Cardiac muscle cell (in vitro differentiated cells and primary cell): ENCODE results near the gene EPHA4. TPM values are rescaled to one million over a fixed set of nuclear protein-coding genes. Genes with fewer than 3 reads are reported as not detected.

Source experiments
- DNase-seq, 2 donors: peaks; one replicate each; pipeline versions ENCODE4 v3.0.0 to v3.0.0-alpha.2; 2010 to 2017; ENCODE audit warnings: low read depth in 1 of 2, low spot score in 1 of 2
- H3K27ac ChIP-seq: fragments of 200-600 bp; sonication (generic); 2 replicates; pipeline ENCODE4 v1.5.1; 2016
- H3K27me3 ChIP-seq: fragments of 200-600 bp; sonication (generic); 2 replicates; pipeline ENCODE4 v1.6.0; 2016; ENCODE audit warnings: control low read depth
- H3K36me3 ChIP-seq: fragments of 200-600 bp; sonication (generic); 2 replicates; pipeline ENCODE4 v1.5.1; 2016; ENCODE audit warnings: control low read depth
- H3K4me1 ChIP-seq: fragments of 200-600 bp; sonication (generic); 2 replicates; pipeline ENCODE4 v1.8.1; 2017; ENCODE audit warnings: low read depth, mild to moderate bottlenecking, mixed run types
- H3K4me3 ChIP-seq: fragments of 200-600 bp; sonication (generic); 2 replicates; pipeline ENCODE4 v1.5.1; 2016; ENCODE audit warnings: mild to moderate bottlenecking
- H3K9me3 ChIP-seq: fragments of 200-600 bp; sonication (generic); 2 replicates; pipeline ENCODE4 v1.5.1; 2017; ENCODE audit warnings: low read depth, mild to moderate bottlenecking, control low read depth
- polyA plus RNA-seq: library from polyadenylated mRNA; unstranded; fragments of >200 nt; fragmentation: Nextera tagmentation; extraction: Ambion mirVana; gene quantifications from 2 replicates; pipeline ENCODE4 v1.2.1, GENCODE V29; 2016
- total RNA-seq: library from RNA; depleted of rRNA; stranded (reverse); fragments of >200 nt; gene quantifications from 2 replicates; pipeline ENCODE4 v1.2.3, GENCODE V29; 2016
- TF ChIP-seq, protein P1 (sequence below): IDR thresholded peaks from 2 replicates; pipeline ENCODE4 v1.5.1; 2012; ENCODE audit warnings: low read depth, mild to moderate bottlenecking, low read length

EPHA4 gene
- total and polyA plus RNA-seq, 2 experiments from 2014 or later, result 21.2 to 70.2 TPM

DNA sequence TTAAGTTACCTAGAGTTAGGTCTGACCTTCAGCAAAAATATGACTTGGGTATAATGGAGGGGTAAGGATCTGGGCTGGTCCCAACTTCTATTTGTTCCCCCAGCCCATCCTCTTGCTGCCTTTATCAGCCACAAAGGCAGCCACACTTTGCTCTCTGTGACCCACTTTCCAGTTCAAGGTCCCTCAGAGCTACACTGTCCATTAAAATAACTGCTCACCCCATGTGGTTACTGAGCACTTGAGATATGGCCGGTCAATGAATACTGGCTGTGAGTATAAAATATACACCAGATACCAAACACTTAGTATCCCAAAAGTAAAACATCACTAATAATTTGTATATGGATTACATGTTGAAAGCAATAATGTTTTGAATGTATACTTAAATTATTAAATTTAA is 67.2 kb downstream of the EPHA4 start:
- TF ChIP-seq, protein P1, sequence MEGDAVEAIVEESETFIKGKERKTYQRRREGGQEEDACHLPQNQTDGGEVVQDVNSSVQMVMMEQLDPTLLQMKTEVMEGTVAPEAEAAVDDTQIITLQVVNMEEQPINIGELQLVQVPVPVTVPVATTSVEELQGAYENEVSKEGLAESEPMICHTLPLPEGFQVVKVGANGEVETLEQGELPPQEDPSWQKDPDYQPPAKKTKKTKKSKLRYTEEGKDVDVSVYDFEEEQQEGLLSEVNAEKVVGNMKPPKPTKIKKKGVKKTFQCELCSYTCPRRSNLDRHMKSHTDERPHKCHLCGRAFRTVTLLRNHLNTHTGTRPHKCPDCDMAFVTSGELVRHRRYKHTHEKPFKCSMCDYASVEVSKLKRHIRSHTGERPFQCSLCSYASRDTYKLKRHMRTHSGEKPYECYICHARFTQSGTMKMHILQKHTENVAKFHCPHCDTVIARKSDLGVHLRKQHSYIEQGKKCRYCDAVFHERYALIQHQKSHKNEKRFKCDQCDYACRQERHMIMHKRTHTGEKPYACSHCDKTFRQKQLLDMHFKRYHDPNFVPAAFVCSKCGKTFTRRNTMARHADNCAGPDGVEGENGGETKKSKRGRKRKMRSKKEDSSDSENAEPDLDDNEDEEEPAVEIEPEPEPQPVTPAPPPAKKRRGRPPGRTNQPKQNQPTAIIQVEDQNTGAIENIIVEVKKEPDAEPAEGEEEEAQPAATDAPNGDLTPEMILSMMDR, result no peak
- H3K4me3 ChIP-seq, result no peak overlapping the region
- H3K27me3 ChIP-seq, result no peaks in the 10 kb centered on the region
- no peak overlapping the region for H3K27ac ChIP-seq
- no peaks in the 10 kb centered on the region for H3K9me3 ChIP-seq
- peaks cover 29% of the 10 kb centered on the region for H3K4me1 ChIP-seq
- H3K36me3 ChIP-seq, result no peaks in the 10 kb centered on the region
- peak in 1 of 2 donors; percentile 14 for DNase-seq

DNA sequence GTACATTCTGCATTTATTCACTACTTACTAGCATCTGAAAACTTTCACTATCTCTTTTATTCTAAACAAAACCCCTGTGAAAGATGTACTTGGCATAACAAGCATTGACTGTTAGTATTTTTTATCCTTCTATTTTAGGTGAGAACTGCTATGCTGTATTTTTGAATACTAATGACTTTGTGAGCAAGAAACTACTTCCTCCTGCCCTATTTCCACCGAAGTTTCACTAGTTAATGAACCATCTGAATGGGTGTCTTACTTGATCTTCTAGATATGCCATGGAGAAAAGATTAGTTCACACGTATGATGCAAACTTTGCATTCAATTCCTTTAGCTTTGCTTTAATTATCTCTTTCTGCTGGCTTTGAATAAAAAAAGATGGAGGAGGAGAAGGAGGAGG is 68.1 kb downstream of the EPHA4 start:
- peaks cover 29% of the 10 kb centered on the region for H3K4me1 ChIP-seq
- no peak overlapping the region for H3K4me3 ChIP-seq
- TF ChIP-seq, protein P1, result no peak
- H3K27ac ChIP-seq, result no peak overlapping the region
- H3K27me3 ChIP-seq, result no peaks in the 10 kb centered on the region
- no peaks in the 10 kb centered on the region for H3K36me3 ChIP-seq
- H3K9me3 ChIP-seq, result no peaks in the 10 kb centered on the region
- no peak for DNase-seq

DNA sequence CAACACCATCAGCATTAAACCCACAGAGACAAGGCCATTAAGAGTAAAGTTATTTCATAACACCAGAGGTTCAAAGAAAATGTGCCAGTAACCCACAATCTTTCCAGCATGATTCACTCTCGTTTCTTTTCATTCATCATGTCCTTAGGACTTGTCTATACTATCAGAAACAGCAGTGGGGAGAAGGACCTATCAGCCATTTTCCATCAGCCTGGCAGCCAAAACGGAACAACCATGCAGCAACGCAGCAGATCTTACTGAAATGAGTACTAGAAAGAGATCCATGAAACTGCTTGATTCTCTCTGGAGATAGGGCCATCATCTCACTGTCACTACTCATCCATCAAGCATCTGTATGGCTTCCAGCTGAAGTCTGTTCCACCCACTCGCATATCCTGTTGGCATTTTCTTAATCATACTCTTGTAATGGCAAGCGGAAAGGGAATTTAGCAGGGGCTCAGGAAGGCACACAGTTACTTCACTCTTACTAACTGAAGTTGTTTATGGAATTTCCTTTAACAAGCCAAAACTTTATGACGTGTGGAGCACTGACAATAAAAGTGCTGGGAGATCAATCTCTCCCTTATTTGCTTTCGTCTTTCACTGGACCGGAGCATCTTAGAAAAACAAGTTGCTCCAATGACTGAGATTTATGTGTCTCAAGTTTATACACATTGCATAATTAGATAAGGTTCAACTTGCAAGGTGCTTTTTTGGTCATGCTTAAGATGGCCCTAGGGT is 69.7 kb downstream of the EPHA4 start:
- Histone ChIP-seq H3K9me3 (no peaks in the 10 kb centered on the region), H3K4me1 (peaks cover 29% of the 10 kb centered on the region), H3K27me3 (no peaks in the 10 kb centered on the region), H3K27ac (no peak overlapping the region), H3K36me3 (no peaks in the 10 kb centered on the region), H3K4me3 (no peak overlapping the region)
- TF ChIP-seq, protein P1, result no peak
- DNase-seq, result peak in 1 of 2 donors; percentile 81

DNA sequence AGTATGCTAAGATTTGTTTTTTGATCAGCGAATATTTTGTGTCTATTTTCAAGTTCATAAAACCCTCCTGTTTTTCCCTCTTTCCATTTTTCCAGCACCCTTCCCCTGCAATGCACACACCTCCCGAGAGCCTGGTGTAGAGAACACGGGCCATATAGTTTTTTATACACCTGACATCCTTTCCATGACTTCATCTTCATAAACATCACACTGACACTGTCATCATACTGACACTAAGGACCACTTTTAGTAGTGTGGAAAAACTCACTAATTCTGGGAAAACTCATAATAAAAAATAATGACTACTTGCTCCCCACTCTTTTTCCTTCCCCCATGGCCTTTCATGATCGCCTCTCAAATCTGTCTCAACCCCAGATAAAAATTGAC is 70.2 kb downstream of the EPHA4 start:
- peaks cover 29% of the 10 kb centered on the region for H3K4me1 ChIP-seq
- no peak for DNase-seq
- peak overlapping the region; percentile 2 for H3K27ac ChIP-seq
- no peaks in the 10 kb centered on the region for H3K36me3 ChIP-seq
- H3K9me3 ChIP-seq, result no peaks in the 10 kb centered on the region
- TF ChIP-seq, protein P1, result no peak
- H3K4me3 ChIP-seq, result no peak overlapping the region
- H3K27me3 ChIP-seq, result no peaks in the 10 kb centered on the region

DNA sequence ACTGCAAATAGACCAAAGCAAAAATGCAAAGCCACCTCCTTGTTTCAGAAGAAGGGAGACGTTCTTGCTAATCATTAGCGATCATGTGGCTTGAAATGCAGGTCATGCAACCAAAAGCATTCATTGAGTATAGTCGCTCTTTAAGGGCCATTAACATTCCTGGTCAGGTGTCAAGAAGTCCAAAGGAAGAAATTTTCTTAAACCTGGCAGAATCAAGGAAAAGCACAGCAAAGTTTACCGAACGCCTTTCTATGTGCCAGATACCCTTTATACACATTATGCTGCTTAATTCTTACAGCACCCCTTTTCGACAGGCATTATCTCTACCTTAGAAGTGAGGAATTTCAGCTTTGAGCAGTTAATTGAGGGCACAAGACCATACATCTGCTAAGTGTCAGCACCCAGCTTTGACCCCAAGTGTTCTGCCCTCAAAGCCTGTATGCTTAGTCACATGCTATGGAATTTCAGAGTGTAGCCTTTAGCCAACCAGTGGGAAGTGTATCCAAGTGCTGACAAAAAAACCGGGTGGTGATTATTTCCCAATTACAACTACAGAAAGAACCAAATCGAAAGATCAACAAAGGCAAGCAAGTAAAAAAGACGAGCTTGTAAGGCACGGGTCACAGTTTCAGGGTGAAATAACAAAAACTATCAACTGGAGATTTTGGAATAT is 70.8 kb downstream of the EPHA4 start:
- H3K4me1 ChIP-seq, result peaks cover 29% of the 10 kb centered on the region
- H3K4me3 ChIP-seq, result no peak overlapping the region
- H3K36me3 ChIP-seq, result no peaks in the 10 kb centered on the region
- TF ChIP-seq, protein P1, result no peak
- peak overlapping the region; percentile 2 for H3K27ac ChIP-seq
- no peaks in the 10 kb centered on the region for H3K27me3 ChIP-seq
- DNase-seq, result peak; percentile 69 to 86
- H3K9me3 ChIP-seq, result no peaks in the 10 kb centered on the region
